Non-pigmented ciliary epithelial cell (primary cell): ENCODE measurements around the gene MRE11.
"Not testable (repeated sequence)": the region's sequence is repeated elsewhere in the genome, so short reads cannot be mapped to it uniquely, and the experiment has no call there.

ENCODE experiments used
- DNase-seq: peaks from one replicate; pipeline ENCODE4 v3.0.0-alpha.2; 2010; ENCODE audit warnings: low read depth

MRE11 gene

GRCh38 chr11:94424011-94424410, 69.6 kb downstream of the MRE11 start:
- no peak for DNase-seq

GRCh38 chr11:94423507-94423906, 70.1 kb downstream of the MRE11 start:
- no peak for DNase-seq

GRCh38 chr11:94418123-94418765, 75.4 kb downstream of the MRE11 start:
- DNase-seq, result no peak

GRCh38 chr11:94417386-94417987, 76.2 kb downstream of the MRE11 start:
- no peak for DNase-seq

- DNase-seq, result no peak
Observed at GRCh38 chr11:94405062-94405833, 88.4 kb downstream of the MRE11 start.

- DNase-seq, result no peak
Observed at GRCh38 chr11:94402355-94402754, 91.3 kb downstream of the MRE11 start.

GRCh38 chr11:94401773-94402265, 91.8 kb downstream of the MRE11 start:
- no peak for DNase-seq

GRCh38 chr11:94400839-94401772, 92.5 kb downstream of the MRE11 start, which contains the start of gene GPR83:
TSS of gene GPR83 (minus strand) at chr11:94401419. CDS start at chr11:94401247, 172 bp downstream.
- DNase-seq, result no peak

- no peak for DNase-seq
Observed at GRCh38 chr11:94400457-94400838, 93.2 kb downstream of the MRE11 start.

- no peak for DNase-seq
Observed at GRCh38 chr11:94400050-94400449, 93.6 kb downstream of the MRE11 start.

GRCh38 chr11:94398101-94398500, 95.5 kb downstream of the MRE11 start:
- no peak for DNase-seq

GRCh38 chr11:94396282-94396681, 97.4 kb downstream of the MRE11 start:
- DNase-seq, result no peak

- not testable (repeated sequence) for DNase-seq
Observed at GRCh38 chr11:94391937-94392336, 101.7 kb downstream of the MRE11 start.

GRCh38 chr11:94379613-94380012, 114.0 kb downstream of the MRE11 start:
- no peak for DNase-seq

- no peak for DNase-seq
Observed at GRCh38 chr11:94376841-94377240, 116.8 kb downstream of the MRE11 start.

GRCh38 chr11:94370576-94370975, 123.1 kb downstream of the MRE11 start:
- not testable (repeated sequence) for DNase-seq
